Loucy (cell line): ENCODE data around the gene MAT2A.

Experiments
- H2AFZ ChIP-seq: fragments of 200-600 bp; sonication (generic); 2 replicates; pipeline ENCODE4 v1.6.0; 2016; ENCODE audit warnings: antibody characterized with exemption, mild to moderate bottlenecking, low read length, moderate library complexity
- H3F3A ChIP-seq: fragments of 200-600 bp; 2 replicates; pipeline ENCODE4 v1.6.0; 2016; ENCODE audit warnings: antibody characterized with exemption, low read depth, mild to moderate bottlenecking
- H3K27me3 ChIP-seq: fragments of 200-600 bp; sonication (generic); 2 replicates; pipeline ENCODE4 v1.6.1; 2014; ENCODE audit warnings: low read length, mild to moderate bottlenecking; ENCODE audit not compliant: insufficient read depth, poor library complexity, severe bottlenecking
- H3K36me3 ChIP-seq: fragments of 200-600 bp; sonication (generic); 2 replicates; pipeline ENCODE4 v1.6.1; 2016; ENCODE audit warnings: low read length; ENCODE audit not compliant: insufficient read depth
- H3K4me1 ChIP-seq: fragments of 200-600 bp; sonication (generic); 2 replicates; pipeline ENCODE4 v1.5.1; 2014; ENCODE audit warnings: low read length, mild to moderate bottlenecking; ENCODE audit not compliant: insufficient read depth, poor library complexity, severe bottlenecking
- H3K4me2 ChIP-seq: fragments of 200-600 bp; sonication (generic); 2 replicates; pipeline ENCODE4 v1.6.0; 2014; ENCODE audit warnings: antibody characterized with exemption, low read length, low read depth, mild to moderate bottlenecking; ENCODE audit not compliant: poor library complexity, severe bottlenecking
- H3K4me3 ChIP-seq: fragments of 200-600 bp; sonication (generic); 2 replicates; pipeline ENCODE4 v1.5.1; 2014; ENCODE audit warnings: low read length, mild to moderate bottlenecking, mixed read lengths; ENCODE audit not compliant: poor library complexity, severe bottlenecking
- H3K79me2 ChIP-seq: fragments of 200-600 bp; sonication (generic); 2 replicates; pipeline ENCODE4 v1.6.1; 2014; ENCODE audit warnings: low read length; ENCODE audit not compliant: insufficient read depth
- H3K9ac ChIP-seq: fragments of 200-600 bp; sonication (generic); 2 replicates; pipeline ENCODE4 v1.6.0; 2014; ENCODE audit warnings: mild to moderate bottlenecking, low read depth, low read length, moderate library complexity; ENCODE audit not compliant: poor library complexity, severe bottlenecking
- H3K9me2 ChIP-seq: fragments of 200-600 bp; sonication (generic); replicated peaks from 2 replicates; pipeline ENCODE4 v1.6.1; 2016; ENCODE audit warnings: low read depth, low read length, mixed read lengths
- H3K9me3 ChIP-seq: fragments of 200-600 bp; sonication (generic); 2 replicates; pipeline ENCODE4 v1.6.1; 2014; ENCODE audit warnings: mild to moderate bottlenecking, antibody characterized with exemption, low read length, low read depth; ENCODE audit not compliant: insufficient read depth
- H4K20me1 ChIP-seq: fragments of 200-600 bp; sonication (generic); 2 replicates; pipeline ENCODE4 v1.6.0; 2014; ENCODE audit warnings: antibody characterized with exemption, low read length, mild to moderate bottlenecking; ENCODE audit not compliant: insufficient read depth, poor library complexity, severe bottlenecking
- EZH2phosphoT487 ChIP-seq: fragments of 200-600 bp; IDR thresholded peaks from 2 replicates; pipeline ENCODE4 v1.6.1; 2018; ENCODE audit warnings: antibody characterized with exemption, mild to moderate bottlenecking, moderate library complexity, borderline replicate concordance
- TF ChIP-seq, protein P1 (sequence below): fragments of 200-600 bp; sonication (generic); conservative IDR thresholded peaks from 2 replicates; pipeline ENCODE4 v1.5.1; 2014; ENCODE audit warnings: mild to moderate bottlenecking, antibody characterized with exemption, low read length

MAT2A gene

DNA sequence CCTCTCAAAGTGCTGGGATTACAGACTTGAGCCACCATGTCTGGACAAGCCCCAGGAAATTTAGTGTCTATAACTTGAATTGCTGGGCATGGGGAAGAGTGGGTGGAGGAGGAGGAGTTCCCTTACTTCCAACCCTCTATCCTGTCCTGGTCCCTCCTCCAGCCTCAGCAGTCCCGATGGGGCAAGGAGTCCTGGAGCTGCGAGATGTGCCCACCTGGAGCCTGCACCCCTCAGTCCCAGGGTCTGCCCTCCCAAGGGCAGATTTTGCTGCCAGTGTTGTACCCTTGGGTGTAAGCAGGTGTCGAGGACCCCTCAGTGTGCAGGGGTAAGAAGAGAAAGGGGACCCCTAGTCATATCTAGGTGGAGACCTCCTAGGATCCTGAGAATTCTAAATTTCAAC lies 41.2 kb downstream of the MAT2A start:
- TF ChIP-seq, protein P1, sequence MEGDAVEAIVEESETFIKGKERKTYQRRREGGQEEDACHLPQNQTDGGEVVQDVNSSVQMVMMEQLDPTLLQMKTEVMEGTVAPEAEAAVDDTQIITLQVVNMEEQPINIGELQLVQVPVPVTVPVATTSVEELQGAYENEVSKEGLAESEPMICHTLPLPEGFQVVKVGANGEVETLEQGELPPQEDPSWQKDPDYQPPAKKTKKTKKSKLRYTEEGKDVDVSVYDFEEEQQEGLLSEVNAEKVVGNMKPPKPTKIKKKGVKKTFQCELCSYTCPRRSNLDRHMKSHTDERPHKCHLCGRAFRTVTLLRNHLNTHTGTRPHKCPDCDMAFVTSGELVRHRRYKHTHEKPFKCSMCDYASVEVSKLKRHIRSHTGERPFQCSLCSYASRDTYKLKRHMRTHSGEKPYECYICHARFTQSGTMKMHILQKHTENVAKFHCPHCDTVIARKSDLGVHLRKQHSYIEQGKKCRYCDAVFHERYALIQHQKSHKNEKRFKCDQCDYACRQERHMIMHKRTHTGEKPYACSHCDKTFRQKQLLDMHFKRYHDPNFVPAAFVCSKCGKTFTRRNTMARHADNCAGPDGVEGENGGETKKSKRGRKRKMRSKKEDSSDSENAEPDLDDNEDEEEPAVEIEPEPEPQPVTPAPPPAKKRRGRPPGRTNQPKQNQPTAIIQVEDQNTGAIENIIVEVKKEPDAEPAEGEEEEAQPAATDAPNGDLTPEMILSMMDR = no peak
- no peak for TF ChIP-seq EZH2phosphoT487
- Histone ChIP-seq H3F3A (no peaks in the 10 kb centered on the region), H3K9me3 (no peaks in the 10 kb centered on the region), H3K79me2 (peaks cover 48% of the 10 kb centered on the region), H3K4me2 (peak overlapping the region; percentile 85), H3K9me2 (no peaks in the 10 kb centered on the region), H3K36me3 (no peaks in the 10 kb centered on the region), H4K20me1 (no peaks in the 10 kb centered on the region), H3K4me3 (peak overlapping the region; percentile 84), H2AFZ (no peak overlapping the region), H3K27me3 (no peaks in the 10 kb centered on the region), H3K9ac (peak overlapping the region; percentile 84), H3K4me1 (peaks cover 38% of the 10 kb centered on the region)

GRCh38 chr2:85582492-85582891 lies 43.5 kb downstream of the MAT2A start:
- Histone ChIP-seq H3K4me3 (no peak overlapping the region), H3K79me2 (peaks cover 58% of the 10 kb centered on the region), H4K20me1 (no peaks in the 10 kb centered on the region), H3K9ac (no peak overlapping the region), H3K27me3 (no peaks in the 10 kb centered on the region), H3K36me3 (no peaks in the 10 kb centered on the region), H3K4me2 (no peak overlapping the region), H3K4me1 (peaks cover 55% of the 10 kb centered on the region), H3K9me3 (no peaks in the 10 kb centered on the region), H2AFZ (no peak overlapping the region), H3K9me2 (no peaks in the 10 kb centered on the region), H3F3A (0 out of 2 replicates have a peak, but pooled peaks cover 6% of the 10 kb centered on the region)
- TF ChIP-seq EZH2phosphoT487 = no peak
- TF ChIP-seq, protein P1 = no peak

- H3K79me2 ChIP-seq = peaks cover 50% of the 10 kb centered on the region
- H3K9me2 ChIP-seq = no peaks in the 10 kb centered on the region
- H3F3A ChIP-seq = 0 out of 2 replicates have a peak, but pooled peaks cover 12% of the 10 kb centered on the region
- H3K4me2 ChIP-seq = peak overlapping the region; percentile 93
- H3K4me3 ChIP-seq = peak overlapping the region; percentile 79
- no peak for TF ChIP-seq EZH2phosphoT487
- TF ChIP-seq, protein P1 = no peak
- no peaks in the 10 kb centered on the region for H3K9me3 ChIP-seq
- no peaks in the 10 kb centered on the region for H4K20me1 ChIP-seq
- no peaks in the 10 kb centered on the region for H3K36me3 ChIP-seq
- H3K27me3 ChIP-seq = no peaks in the 10 kb centered on the region
- no peak overlapping the region for H2AFZ ChIP-seq
- peaks cover 63% of the 10 kb centered on the region for H3K4me1 ChIP-seq
- peak overlapping the region; percentile 83 for H3K9ac ChIP-seq
Observed at GRCh38 chr2:85583667-85584353, 44.8 kb downstream of the MAT2A start.
